HUES64 (cell line): ENCODE measurements around the gene COL23A1. TPM values are rescaled to one million over a fixed set of nuclear protein-coding genes. Genes with fewer than 3 reads are reported as not detected.

Experiments
- H3K27ac ChIP-seq: 2 replicates; pipeline ENCODE4 v1.7.0; 2013; ENCODE audit warnings: low read depth, low read length, inconsistent platforms
- H3K27me3 ChIP-seq: 2 replicates; pipeline ENCODE4 v1.6.1; 2013; ENCODE audit warnings: mild to moderate bottlenecking, low read length; ENCODE audit not compliant: insufficient read depth
- H3K36me3 ChIP-seq: 2 replicates; pipeline ENCODE4 v1.6.1; 2013; ENCODE audit warnings: mild to moderate bottlenecking, low read length; ENCODE audit not compliant: insufficient read depth
- H3K4me1 ChIP-seq: 2 replicates; pipeline ENCODE4 v1.6.1; 2013; ENCODE audit warnings: mild to moderate bottlenecking, low read length, moderate library complexity; ENCODE audit not compliant: insufficient read depth
- H3K4me3 ChIP-seq: 2 replicates; pipeline ENCODE4 v1.5.1; 2013; ENCODE audit warnings: mild to moderate bottlenecking, low read length, moderate library complexity
- H3K9ac ChIP-seq: 2 replicates; pipeline ENCODE4 v1.6.1; 2013; ENCODE audit warnings: mild to moderate bottlenecking, low read depth, low read length
- H3K9me3 ChIP-seq: 2 replicates; pipeline ENCODE4 v1.6.1; 2013; ENCODE audit warnings: low read depth, low read length; ENCODE audit not compliant: insufficient read depth
- WGBS: fragments of 150-250, 120-280 bp; methylation state at CpG from one replicate; pipeline ENCODE4 v1.1.7; 2013; ENCODE audit warnings: missing lambda C conversion rate; 5-methylcytosine and 5-hydroxymethylcytosine counted together
- polyA plus RNA-seq, 2 experiments: library from polyadenylated mRNA; stranded (reverse); fragments of 50-300 nt; gene quantifications; one replicate each; pipeline ENCODE4 v1.2.3, GENCODE V29; 2013

COL23A1 gene
- polyA plus RNA-seq (2013, experiment 1 of 2), result 3.0 TPM
- 5.3 TPM for polyA plus RNA-seq (2013, experiment 2 of 2)

DNA sequence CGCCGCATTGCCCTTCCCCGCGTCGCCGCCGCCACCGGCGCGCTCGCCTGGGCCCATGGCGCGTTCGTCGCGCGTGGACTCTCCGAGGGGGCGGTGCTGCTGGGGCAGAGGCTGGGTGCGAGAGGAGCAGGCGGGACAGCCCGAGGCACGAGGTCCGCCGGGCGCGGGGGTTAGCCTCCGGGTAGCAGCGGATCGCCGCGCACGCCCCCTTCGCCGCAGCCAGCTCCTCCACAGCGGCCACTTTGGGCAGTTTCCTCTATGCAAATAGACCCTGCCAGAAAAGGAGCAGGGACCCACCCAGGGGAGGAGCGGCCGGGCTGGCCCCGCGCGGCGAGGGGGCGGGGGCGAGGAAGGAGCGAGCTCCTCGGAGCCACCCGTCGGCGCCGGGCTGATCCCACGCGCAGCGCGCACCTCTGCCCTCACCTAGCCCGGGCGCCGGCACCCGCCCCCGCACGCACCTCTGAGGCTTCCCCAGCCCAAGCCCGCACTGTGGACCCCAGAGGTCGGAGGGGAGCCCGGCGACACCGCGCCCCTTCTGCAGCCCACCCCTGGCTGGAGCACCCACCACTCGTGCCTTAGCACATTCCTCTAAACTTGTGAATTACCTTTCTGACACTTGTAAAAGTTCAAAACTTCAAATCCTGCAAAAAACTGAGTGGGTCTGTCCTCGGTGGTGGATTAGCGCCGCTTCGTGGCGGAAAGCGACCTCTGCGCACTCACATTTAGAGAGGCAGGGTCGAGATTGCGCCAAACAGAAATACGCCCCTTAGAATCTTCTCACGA is at the start of gene COL23A1:
TSS of gene COL23A1 (minus strand) at position 253 of the 783 bp plus-strand sequence.
- peak within 1 kb of the TSS; percentile 54 for H3K4me3 ChIP-seq
- 1% methylated on average over 78 of the region's 78 CpGs for WGBS

DNA sequence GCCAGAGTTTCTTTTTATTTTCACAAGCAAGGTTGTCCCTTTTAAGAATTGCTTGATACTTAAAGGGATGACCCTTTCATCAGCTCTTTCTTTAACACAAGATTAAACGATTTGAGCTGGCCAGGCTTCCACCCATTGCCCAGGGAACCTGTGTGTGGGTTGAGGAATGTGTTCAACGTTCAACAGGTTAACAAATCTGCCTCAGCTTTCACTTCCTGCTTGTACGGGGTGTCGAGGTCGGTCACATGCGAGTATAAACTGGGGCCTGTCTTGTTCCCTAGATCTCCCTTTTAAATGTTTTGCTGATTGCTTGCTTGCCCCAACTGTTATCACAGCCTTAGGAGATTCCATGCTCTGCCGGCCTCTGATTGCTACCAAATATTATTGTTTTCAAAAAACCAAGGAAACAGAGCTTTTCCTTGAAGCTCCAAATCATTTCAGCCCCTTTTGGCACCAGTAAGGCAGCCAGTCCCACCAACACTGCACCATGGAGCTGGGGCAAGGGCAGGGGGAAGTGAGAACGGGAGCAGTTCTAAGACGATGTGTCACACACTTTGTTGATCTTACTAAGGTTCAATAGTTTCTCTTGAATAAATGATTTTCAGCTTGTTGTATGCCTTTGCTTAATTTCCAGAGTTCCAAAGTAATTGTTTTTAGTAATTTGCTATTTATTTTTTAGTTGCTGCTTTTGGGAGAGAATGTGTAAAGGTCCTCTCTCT is 47.3 kb upstream of the COL23A1 start:
- Histone ChIP-seq H3K27me3 (no peaks in the 10 kb centered on the region), H3K27ac (no peak overlapping the region), H3K9ac (no peak overlapping the region), H3K36me3 (no peaks in the 10 kb centered on the region), H3K4me1 (no peaks in the 10 kb centered on the region), H3K9me3 (peaks cover 3% of the 10 kb centered on the region), H3K4me3 (no peak overlapping the region)
- WGBS, result 92% methylated on average over 9 of the region's 9 CpGs

More for the DNA sequence above, at the start of gene COL23A1:
- H3K36me3 ChIP-seq, result no peaks in the 10 kb centered on the region
- H3K4me1 ChIP-seq, result peaks cover 14% of the 10 kb centered on the region; the same call in 1 of the 2 replicates
- peaks cover 48% of the 10 kb centered on the region for H3K27me3 ChIP-seq
- peaks cover 10% of the 10 kb centered on the region for H3K9me3 ChIP-seq
- peak within 1 kb of the TSS; percentile 53 for H3K9ac ChIP-seq
- H3K27ac ChIP-seq, result no peak within 1 kb of the TSS

DNA sequence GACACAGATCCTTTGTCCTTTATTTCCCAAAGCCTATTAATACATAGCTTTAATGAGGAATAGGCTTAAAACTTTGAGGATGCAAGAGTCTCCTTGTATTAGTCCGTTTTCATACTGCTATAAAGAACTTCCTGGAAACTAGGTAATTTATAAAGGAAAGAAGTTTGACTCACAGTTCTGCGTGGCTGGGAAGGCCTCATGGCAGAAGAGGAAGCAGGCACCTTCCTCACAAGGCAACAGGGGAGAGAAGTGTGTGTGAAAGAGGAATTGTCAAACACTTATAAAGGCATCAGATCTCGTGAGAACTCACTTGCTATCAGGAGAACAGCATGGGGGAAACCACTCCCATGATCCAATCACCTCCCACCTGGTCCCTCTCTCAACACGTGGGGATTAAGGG is 42.1 kb upstream of the COL23A1 start:
- no peaks in the 10 kb centered on the region for H3K36me3 ChIP-seq
- H3K4me1 ChIP-seq, result 0 out of 2 replicates have a peak, but pooled peaks cover 3% of the 10 kb centered on the region
- H3K9ac ChIP-seq, result no peak overlapping the region
- no peak overlapping the region for H3K4me3 ChIP-seq
- WGBS, result 88% methylated on average over 2 of the region's 4 CpGs
- H3K9me3 ChIP-seq, result no peaks in the 10 kb centered on the region
- H3K27me3 ChIP-seq, result peaks cover 25% of the 10 kb centered on the region
- H3K27ac ChIP-seq, result no peak overlapping the region

DNA sequence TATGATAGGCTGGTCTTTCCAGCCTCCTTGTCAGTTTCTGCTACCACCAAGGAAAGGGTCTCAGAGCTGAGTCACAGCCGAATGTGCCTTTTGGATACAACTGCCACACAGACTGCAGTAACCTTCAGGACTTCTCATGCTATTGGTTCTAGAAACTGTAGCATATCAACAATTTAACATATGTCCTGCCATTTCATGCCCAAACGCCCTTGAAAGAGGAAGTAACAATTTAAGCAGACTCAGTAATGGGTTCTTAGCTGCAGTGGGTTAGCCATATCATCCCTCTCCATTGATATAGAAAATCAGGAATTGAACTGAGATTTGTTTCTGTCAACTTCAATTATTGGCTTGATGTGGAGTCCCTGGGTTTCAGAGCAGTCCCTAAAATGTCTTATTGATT is 40.8 kb upstream of the COL23A1 start:
- H3K4me3 ChIP-seq, result no peak overlapping the region
- no peaks in the 10 kb centered on the region for H3K36me3 ChIP-seq
- no peaks in the 10 kb centered on the region for H3K9me3 ChIP-seq
- 0 out of 2 replicates have a peak, but pooled peaks cover 3% of the 10 kb centered on the region for H3K4me1 ChIP-seq
- 82% methylated on average over 2 of the region's 2 CpGs for WGBS
- H3K27me3 ChIP-seq, result peaks cover 25% of the 10 kb centered on the region
- no peak overlapping the region for H3K27ac ChIP-seq
- H3K9ac ChIP-seq, result no peak overlapping the region

- H3K9ac ChIP-seq, result no peak overlapping the region
- 76% methylated on average over 4 of the region's 4 CpGs for WGBS
- no peaks in the 10 kb centered on the region for H3K9me3 ChIP-seq
- peaks cover 25% of the 10 kb centered on the region for H3K27me3 ChIP-seq
- no peak overlapping the region for H3K4me3 ChIP-seq
- no peak overlapping the region for H3K27ac ChIP-seq
- H3K36me3 ChIP-seq, result no peaks in the 10 kb centered on the region
- H3K4me1 ChIP-seq, result peaks cover 4% of the 10 kb centered on the region; the same call in 1 of the 2 replicates
These were observed 40.3 kb upstream of the COL23A1 start for GRCh38 chr5:178630475-178630930.

GRCh38 chr5:178627259-178627598 is 37.0 kb upstream of the COL23A1 start:
- H3K27ac ChIP-seq, result no peak overlapping the region
- peak overlapping the region; percentile 94 for H3K4me3 ChIP-seq
- no peak overlapping the region for H3K9ac ChIP-seq
- WGBS, result 6% methylated on average over 20 of the region's 20 CpGs
- no peaks in the 10 kb centered on the region for H3K9me3 ChIP-seq
- H3K27me3 ChIP-seq, result peaks cover 25% of the 10 kb centered on the region
- H3K36me3 ChIP-seq, result peaks cover 10% of the 10 kb centered on the region
- peaks cover 23% of the 10 kb centered on the region for H3K4me1 ChIP-seq

- H3K4me1 ChIP-seq, result peaks cover 23% of the 10 kb centered on the region
- peak within 1 kb of the TSS; percentile 94 for H3K4me3 ChIP-seq
- under 1% methylated on average over 70 of the region's 79 CpGs for WGBS
- peaks cover 25% of the 10 kb centered on the region for H3K27me3 ChIP-seq
- H3K9ac ChIP-seq, result peak within 1 kb of the TSS; percentile 94
- H3K9me3 ChIP-seq, result no peaks in the 10 kb centered on the region
- H3K27ac ChIP-seq, result peak within 1 kb of the TSS; percentile 85
- H3K36me3 ChIP-seq, result peaks cover 15% of the 10 kb centered on the region
These were observed 36.5 kb upstream of the COL23A1 start, which contains the start of gene CLK4 for GRCh38 chr5:178626484-178627258. CLK4 (minus strand) TSS chr5:178627050; CDS start chr5:178623416, 3,634 bp downstream.

GRCh38 chr5:178625679-178626483 is 35.7 kb upstream of the COL23A1 start:
- H3K4me3 ChIP-seq, result peak overlapping the region; percentile 94
- peaks cover 23% of the 10 kb centered on the region for H3K36me3 ChIP-seq
- H3K27ac ChIP-seq, result peak overlapping the region; percentile 85; the same call in 1 of the 2 replicates
- H3K9me3 ChIP-seq, result no peaks in the 10 kb centered on the region
- WGBS, result under 1% methylated on average over 23 of the region's 23 CpGs
- H3K27me3 ChIP-seq, result peaks cover 25% of the 10 kb centered on the region
- H3K4me1 ChIP-seq, result peaks cover 23% of the 10 kb centered on the region
- peak overlapping the region; percentile 94 for H3K9ac ChIP-seq

GRCh38 chr5:178624631-178625546 is 34.7 kb upstream of the COL23A1 start:
- 28% methylated on average over 15 of the region's 15 CpGs for WGBS
- Histone ChIP-seq H3K27me3 (peaks cover 18% of the 10 kb centered on the region), H3K36me3 (peaks cover 33% of the 10 kb centered on the region), H3K9me3 (no peaks in the 10 kb centered on the region), H3K9ac (peak overlapping the region; percentile 94; the same call in 1 of the 2 replicates), H3K4me1 (peaks cover 29% of the 10 kb centered on the region), H3K4me3 (peak overlapping the region; percentile 94), H3K27ac (no peak overlapping the region; the same call in 1 of the 2 replicates)
